ENCODE results near the gene MGMT.

DNA sequence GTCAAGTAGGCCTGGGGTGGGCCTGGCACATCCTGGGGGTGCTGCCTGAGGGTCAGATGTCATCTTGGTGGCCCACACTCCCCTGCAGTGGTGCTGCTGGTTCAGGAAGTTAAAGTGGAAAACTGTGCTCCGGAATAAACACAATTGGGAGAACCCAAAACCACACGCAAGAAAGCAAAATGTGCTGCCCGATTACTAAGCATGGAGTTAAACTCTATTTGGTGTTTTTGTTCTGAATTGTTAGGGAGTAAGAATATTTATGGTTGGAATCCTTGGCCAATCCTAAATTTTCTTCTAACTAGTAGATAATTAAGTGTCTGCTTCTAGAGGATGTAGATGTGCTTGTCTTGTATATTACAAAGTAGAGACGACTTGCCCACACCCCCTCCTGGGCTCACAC lies 131.4 kb downstream of the MGMT start:
- TF ChIP-seq POLR2A (IDR thresholded peaks at IDR 0.05) (no peak), POLR2AphosphoS5 (IDR thresholded peaks at IDR 0.05) (no peak)
- TF ChIP-seq, protein P1, sequence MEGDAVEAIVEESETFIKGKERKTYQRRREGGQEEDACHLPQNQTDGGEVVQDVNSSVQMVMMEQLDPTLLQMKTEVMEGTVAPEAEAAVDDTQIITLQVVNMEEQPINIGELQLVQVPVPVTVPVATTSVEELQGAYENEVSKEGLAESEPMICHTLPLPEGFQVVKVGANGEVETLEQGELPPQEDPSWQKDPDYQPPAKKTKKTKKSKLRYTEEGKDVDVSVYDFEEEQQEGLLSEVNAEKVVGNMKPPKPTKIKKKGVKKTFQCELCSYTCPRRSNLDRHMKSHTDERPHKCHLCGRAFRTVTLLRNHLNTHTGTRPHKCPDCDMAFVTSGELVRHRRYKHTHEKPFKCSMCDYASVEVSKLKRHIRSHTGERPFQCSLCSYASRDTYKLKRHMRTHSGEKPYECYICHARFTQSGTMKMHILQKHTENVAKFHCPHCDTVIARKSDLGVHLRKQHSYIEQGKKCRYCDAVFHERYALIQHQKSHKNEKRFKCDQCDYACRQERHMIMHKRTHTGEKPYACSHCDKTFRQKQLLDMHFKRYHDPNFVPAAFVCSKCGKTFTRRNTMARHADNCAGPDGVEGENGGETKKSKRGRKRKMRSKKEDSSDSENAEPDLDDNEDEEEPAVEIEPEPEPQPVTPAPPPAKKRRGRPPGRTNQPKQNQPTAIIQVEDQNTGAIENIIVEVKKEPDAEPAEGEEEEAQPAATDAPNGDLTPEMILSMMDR (IDR thresholded peaks at IDR 0.05) = no peak
